ENCODE data around the gene SECTM1. TPM values are rescaled to one million over a fixed set of nuclear protein-coding genes. Genes with fewer than 3 reads are reported as not detected.

SECTM1 gene
- total and polyA plus RNA-seq, 9 of the 15 experiments (the other 6 are each of a cell fraction or from before 2014, with no cell fraction given): 0.11 to 0.46 (median 0.18) TPM; not detected in 6

- TF ChIP-seq USF1 (CRISPR knock-in tag; IDR thresholded peaks at IDR 0.05): peak; percentile 100
- TF ChIP-seq HBP1 (CRISPR knock-in tag; IDR thresholded peaks at IDR 0.05): no peak
- no peak for TF ChIP-seq CREB1 (IDR thresholded peaks at IDR 0.05)
- peak; percentile 55; the same call in 1 of the 2 replicates for TF ChIP-seq CREB1 (CRISPR knock-in tag; IDR thresholded peaks at IDR 0.05)
- TF ChIP-seq PHB2 (IDR thresholded peaks at IDR 0.05; ENCODE audit: low read depth): no peak
- no peak for TF ChIP-seq NR0B1 (IDR thresholded peaks at IDR 0.05; ENCODE audit: partially characterized antibody)
- TF ChIP-seq, protein P1, sequence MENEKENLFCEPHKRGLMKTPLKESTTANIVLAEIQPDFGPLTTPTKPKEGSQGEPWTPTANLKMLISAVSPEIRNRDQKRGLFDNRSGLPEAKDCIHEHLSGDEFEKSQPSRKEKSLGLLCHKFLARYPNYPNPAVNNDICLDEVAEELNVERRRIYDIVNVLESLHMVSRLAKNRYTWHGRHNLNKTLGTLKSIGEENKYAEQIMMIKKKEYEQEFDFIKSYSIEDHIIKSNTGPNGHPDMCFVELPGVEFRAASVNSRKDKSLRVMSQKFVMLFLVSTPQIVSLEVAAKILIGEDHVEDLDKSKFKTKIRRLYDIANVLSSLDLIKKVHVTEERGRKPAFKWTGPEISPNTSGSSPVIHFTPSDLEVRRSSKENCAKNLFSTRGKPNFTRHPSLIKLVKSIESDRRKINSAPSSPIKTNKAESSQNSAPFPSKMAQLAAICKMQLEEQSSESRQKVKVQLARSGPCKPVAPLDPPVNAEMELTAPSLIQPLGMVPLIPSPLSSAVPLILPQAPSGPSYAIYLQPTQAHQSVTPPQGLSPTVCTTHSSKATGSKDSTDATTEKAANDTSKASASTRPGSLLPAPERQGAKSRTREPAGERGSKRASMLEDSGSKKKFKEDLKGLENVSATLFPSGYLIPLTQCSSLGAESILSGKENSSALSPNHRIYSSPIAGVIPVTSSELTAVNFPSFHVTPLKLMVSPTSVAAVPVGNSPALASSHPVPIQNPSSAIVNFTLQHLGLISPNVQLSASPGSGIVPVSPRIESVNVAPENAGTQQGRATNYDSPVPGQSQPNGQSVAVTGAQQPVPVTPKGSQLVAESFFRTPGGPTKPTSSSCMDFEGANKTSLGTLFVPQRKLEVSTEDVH (IDR thresholded peaks at IDR 0.05; ENCODE audit: low read depth, partially characterized antibody): no peak
- TF ChIP-seq TSC22D4 (tag; IDR thresholded peaks at IDR 0.05): no peak
- TF ChIP-seq BRF1 (IDR thresholded peaks at IDR 0.05; ENCODE audit: borderline replicate concordance, extremely low read depth, insufficient read length): no peak
- no peak for TF ChIP-seq ZNF197 (CRISPR knock-in tag; IDR thresholded peaks at IDR 0.05; ENCODE audit: low read depth)
- 0 out of 4 replicates have a peak, but pooled peaks of 1 of the 2 experiments have one; percentile 75 for TF ChIP-seq MLLT1 (IDR thresholded peaks at IDR 0.05)
- no peak for TF ChIP-seq MAFF (IDR thresholded peaks at IDR 0.05; ENCODE audit: low read length)
- TF ChIP-seq ZNF444 (CRISPR knock-in tag; IDR thresholded peaks at IDR 0.05): no peak
- TF ChIP-seq TCF7L2 (IDR thresholded peaks at IDR 0.05; ENCODE audit: low read depth, low read length): no peak
- TF ChIP-seq HDGF (IDR thresholded peaks at IDR 0.05): no peak
- TF ChIP-seq WHSC1 (IDR thresholded peaks at IDR 0.05; ENCODE audit: low read length): no peak
- no peak for TF ChIP-seq ZNF764 (CRISPR knock-in tag; IDR thresholded peaks at IDR 0.05; ENCODE audit: low read depth)
- peak; percentile 96 for TF ChIP-seq NBN (IDR thresholded peaks at IDR 0.05; ENCODE audit: low read depth)
- TF ChIP-seq SMARCA5 (IDR thresholded peaks at IDR 0.05): peak; percentile 44; the same call in 1 of the 2 replicates
- TF ChIP-seq GATAD2A (IDR thresholded peaks at IDR 0.05): peak; percentile 95; the same call in 1 of the 2 replicates
- no peak for TF ChIP-seq PTTG1 (tag; IDR thresholded peaks at IDR 0.05; ENCODE audit: low read depth)
Observed at GRCh38 chr17:82287868-82288801, 45.4 kb downstream of the SECTM1 start (continued).
